ENCODE results near the gene BIRC7.

Gene BIRC7

DNA sequence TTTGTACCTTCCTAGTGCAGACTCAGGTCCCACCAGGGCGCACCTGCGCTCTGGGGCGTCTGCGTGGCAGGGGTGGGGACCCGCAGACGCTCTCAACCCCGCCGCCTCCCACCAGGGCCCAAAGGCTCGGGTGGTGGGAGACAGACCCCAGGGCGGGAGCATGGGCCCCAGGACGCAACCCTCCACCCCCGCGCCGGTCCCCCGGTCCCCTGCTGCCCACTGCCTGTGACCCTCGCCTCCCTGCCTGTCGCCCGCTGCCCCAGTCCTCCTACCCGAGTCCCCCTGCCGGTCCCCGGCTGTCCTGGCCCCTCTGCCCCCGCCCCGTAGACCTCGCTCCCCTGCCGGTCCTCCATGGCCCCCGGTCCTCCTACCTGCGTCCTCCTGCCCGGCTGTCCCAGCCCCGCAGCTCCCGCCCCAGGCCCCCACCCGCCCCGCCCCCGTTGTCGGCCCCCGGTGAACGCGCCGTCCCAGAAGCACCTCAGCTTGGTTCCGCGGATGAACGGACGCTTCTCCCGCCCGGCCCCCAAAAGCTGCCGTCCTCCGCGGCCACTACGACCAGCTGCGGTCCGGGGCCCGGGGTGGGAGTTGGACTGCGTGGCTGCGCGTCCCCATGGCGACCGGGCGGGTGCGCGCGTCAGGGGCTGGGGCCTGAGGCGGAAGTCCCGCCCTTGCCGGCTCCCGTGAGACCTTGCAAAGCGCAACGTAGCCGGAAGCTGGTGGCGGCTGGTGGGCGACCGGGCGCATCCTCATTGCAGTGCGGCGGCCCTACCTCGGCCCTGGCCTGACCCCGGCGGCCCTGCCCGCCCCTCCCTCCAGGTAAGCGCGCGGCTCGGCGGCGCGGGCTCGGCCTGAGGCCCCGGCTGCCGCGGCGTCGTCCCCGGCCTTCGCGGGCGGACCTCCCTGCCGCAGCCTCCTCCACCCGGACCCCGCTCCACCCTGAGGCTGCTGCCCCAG lies 36.7 kb downstream of the BIRC7 start, which contains the start of gene ARFGAP1:
ARFGAP1 (plus strand) TSS at position 709 of the 954 bp plus-strand sequence. CDS start 2,768 bp downstream, outside the sequence.
- H3K9me3 ChIP-seq (ENCODE audit: low read length), result no peaks in the 10 kb centered on the region
- H2AFZ ChIP-seq (ENCODE audit: low read length), result no peak within 1 kb of the TSS
- peaks cover 16% of the 10 kb centered on the region for H3K4me1 ChIP-seq (ENCODE audit: insufficient read depth, low read length, severe bottlenecking)
- H3K27me3 ChIP-seq (ENCODE audit: insufficient read depth, low read length), result no peaks in the 10 kb centered on the region
- peak within 1 kb of the TSS; percentile 100 for H3K4me2 ChIP-seq (ENCODE audit: low read length)
- no peak for TF ChIP-seq EZH2 (IDR thresholded peaks at IDR 0.05; ENCODE audit: borderline replicate concordance, low read length)
- TF ChIP-seq, protein P1, sequence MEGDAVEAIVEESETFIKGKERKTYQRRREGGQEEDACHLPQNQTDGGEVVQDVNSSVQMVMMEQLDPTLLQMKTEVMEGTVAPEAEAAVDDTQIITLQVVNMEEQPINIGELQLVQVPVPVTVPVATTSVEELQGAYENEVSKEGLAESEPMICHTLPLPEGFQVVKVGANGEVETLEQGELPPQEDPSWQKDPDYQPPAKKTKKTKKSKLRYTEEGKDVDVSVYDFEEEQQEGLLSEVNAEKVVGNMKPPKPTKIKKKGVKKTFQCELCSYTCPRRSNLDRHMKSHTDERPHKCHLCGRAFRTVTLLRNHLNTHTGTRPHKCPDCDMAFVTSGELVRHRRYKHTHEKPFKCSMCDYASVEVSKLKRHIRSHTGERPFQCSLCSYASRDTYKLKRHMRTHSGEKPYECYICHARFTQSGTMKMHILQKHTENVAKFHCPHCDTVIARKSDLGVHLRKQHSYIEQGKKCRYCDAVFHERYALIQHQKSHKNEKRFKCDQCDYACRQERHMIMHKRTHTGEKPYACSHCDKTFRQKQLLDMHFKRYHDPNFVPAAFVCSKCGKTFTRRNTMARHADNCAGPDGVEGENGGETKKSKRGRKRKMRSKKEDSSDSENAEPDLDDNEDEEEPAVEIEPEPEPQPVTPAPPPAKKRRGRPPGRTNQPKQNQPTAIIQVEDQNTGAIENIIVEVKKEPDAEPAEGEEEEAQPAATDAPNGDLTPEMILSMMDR (IDR thresholded peaks at IDR 0.05; ENCODE audit: low read length), result no peak
- H4K20me1 ChIP-seq (ENCODE audit: insufficient read depth, low read length), result no peaks in the 10 kb centered on the region
- no peaks in the 10 kb centered on the region for H3K9me2 ChIP-seq (ENCODE audit: low read depth, low read length)
- no peaks in the 10 kb centered on the region for H3F3A ChIP-seq (ENCODE audit: insufficient read depth, low read length)
- H3K27ac ChIP-seq (ENCODE audit: low read depth, low read length, poor library complexity, severe bottlenecking), result no peak within 1 kb of the TSS
- peaks cover 17% of the 10 kb centered on the region for H3K79me2 ChIP-seq (ENCODE audit: insufficient read depth, low read length)
- peak within 1 kb of the TSS; percentile 98 for H3K9ac ChIP-seq (ENCODE audit: low read length)
- peaks cover 11% of the 10 kb centered on the region; the same call in 1 of the 2 replicates for H3K36me3 ChIP-seq (ENCODE audit: insufficient read depth, low read length)
- peak within 1 kb of the TSS; percentile 94 for H3K4me3 ChIP-seq (ENCODE audit: low read depth, low read length, poor library complexity, severe bottlenecking)

DNA sequence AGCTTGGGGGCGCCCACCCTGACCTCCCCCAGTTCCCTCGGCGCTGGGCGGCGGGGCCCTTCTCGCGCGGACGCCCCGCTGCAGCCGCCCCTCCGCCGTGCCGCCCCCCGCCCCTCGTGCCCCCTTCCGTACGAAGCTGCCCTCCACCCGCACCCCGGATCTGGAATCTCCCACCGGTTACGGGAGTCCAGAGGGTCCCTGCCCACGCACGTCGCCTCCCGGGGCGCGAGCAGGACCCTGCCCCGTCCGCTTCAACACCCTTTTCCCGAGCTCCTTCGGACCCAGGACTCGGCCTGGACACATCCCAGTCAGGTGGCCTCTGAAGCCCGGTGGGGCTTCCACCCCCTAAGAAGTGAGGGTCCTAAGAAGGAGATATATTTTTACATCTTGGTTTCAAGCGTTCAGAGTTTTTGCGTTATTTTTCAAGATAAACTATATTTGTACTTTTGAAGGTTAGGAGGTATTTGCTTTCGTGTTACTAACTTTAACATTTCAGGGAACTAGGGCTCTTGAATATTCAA lies 37.4 kb downstream of the BIRC7 start:
- Histone ChIP-seq H3K27ac (ENCODE audit: low read depth, low read length, poor library complexity, severe bottlenecking) (no peak overlapping the region), H3F3A (ENCODE audit: insufficient read depth, low read length) (no peaks in the 10 kb centered on the region), H3K9me2 (ENCODE audit: low read depth, low read length) (no peaks in the 10 kb centered on the region), H3K4me3 (ENCODE audit: low read depth, low read length, poor library complexity, severe bottlenecking) (peak overlapping the region; percentile 94), H3K27me3 (ENCODE audit: insufficient read depth, low read length) (no peaks in the 10 kb centered on the region), H3K4me2 (ENCODE audit: low read length) (peak overlapping the region; percentile 100), H3K4me1 (ENCODE audit: insufficient read depth, low read length, severe bottlenecking) (peaks cover 16% of the 10 kb centered on the region), H3K9me3 (ENCODE audit: low read length) (no peaks in the 10 kb centered on the region), H4K20me1 (ENCODE audit: insufficient read depth, low read length) (no peaks in the 10 kb centered on the region), H2AFZ (ENCODE audit: low read length) (no peak overlapping the region), H3K9ac (ENCODE audit: low read length) (peak overlapping the region; percentile 98), H3K79me2 (ENCODE audit: insufficient read depth, low read length) (peaks cover 17% of the 10 kb centered on the region), H3K36me3 (ENCODE audit: insufficient read depth, low read length) (peaks cover 18% of the 10 kb centered on the region; the same call in 1 of the 2 replicates)
- TF ChIP-seq, protein P1 (IDR thresholded peaks at IDR 0.05; ENCODE audit: low read length), result no peak
- TF ChIP-seq EZH2 (IDR thresholded peaks at IDR 0.05; ENCODE audit: borderline replicate concordance, low read length), result no peak

DNA sequence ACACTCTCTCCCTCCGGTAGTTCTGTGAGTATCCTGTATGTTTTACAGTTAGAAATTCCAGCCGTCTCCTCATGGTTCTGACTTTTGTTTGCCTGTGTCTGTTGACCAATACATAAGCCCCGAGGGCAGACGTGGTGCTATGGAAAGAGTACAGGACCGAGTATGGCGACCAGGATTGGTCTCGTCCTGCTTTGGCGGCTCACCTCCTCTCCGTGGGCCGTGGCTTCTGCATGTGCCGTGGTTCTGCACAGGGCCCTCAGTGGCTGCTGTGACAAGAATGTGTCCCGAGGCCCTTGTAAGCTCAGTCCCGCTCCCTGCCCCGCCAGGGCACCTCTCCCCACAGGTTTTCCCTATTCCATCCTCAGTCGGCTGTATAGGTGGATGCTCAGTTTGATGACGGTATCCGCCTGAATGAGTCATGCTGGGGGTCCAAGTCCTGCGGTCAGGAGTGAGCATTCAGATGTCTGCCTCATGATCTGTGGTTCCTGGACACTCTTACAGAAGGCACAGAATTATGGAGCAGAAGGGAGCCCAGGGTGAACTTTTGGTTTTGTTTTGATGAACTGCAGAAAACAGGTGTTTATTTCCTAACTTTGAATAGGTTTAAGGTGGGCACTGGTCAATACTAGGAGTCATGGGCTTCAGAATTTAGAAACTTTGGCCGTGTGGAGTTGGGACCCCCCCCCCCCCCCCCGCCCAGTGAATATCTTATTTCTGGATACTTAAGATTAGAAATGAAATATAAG lies 38.1 kb downstream of the BIRC7 start:
- Histone ChIP-seq H3K4me3 (ENCODE audit: low read depth, low read length, poor library complexity, severe bottlenecking) (peak overlapping the region; percentile 94), H3K27ac (ENCODE audit: low read depth, low read length, poor library complexity, severe bottlenecking) (no peak overlapping the region), H3K9me3 (ENCODE audit: low read length) (no peaks in the 10 kb centered on the region), H3K4me2 (ENCODE audit: low read length) (peak overlapping the region; percentile 100), H3K36me3 (ENCODE audit: insufficient read depth, low read length) (peaks cover 25% of the 10 kb centered on the region), H2AFZ (ENCODE audit: low read length) (no peak overlapping the region), H3K27me3 (ENCODE audit: insufficient read depth, low read length) (no peaks in the 10 kb centered on the region), H3K4me1 (ENCODE audit: insufficient read depth, low read length, severe bottlenecking) (peaks cover 16% of the 10 kb centered on the region), H3K9ac (ENCODE audit: low read length) (peak overlapping the region; percentile 98), H3K79me2 (ENCODE audit: insufficient read depth, low read length) (peaks cover 17% of the 10 kb centered on the region), H4K20me1 (ENCODE audit: insufficient read depth, low read length) (no peaks in the 10 kb centered on the region), H3F3A (ENCODE audit: insufficient read depth, low read length) (no peaks in the 10 kb centered on the region), H3K9me2 (ENCODE audit: low read depth, low read length) (no peaks in the 10 kb centered on the region)
- TF ChIP-seq EZH2 (IDR thresholded peaks at IDR 0.05; ENCODE audit: borderline replicate concordance, low read length), result no peak
- TF ChIP-seq, protein P1 (IDR thresholded peaks at IDR 0.05; ENCODE audit: low read length), result no peak

Data from OCI-LY1 (cell line).